C4-2B (cell line): Measurements from ENCODE around the gene SERINC5.
A peak's percentile ranks its signal among the peaks of the same experiment; 100 is the strongest.

ENCODE experiments used
- H3K27ac ChIP-seq: fragments of 450-650 bp; 2 replicates; pipeline ENCODE4 v1.5.1; 2017
- ZFX ChIP-seq: fragments of 450-650 bp; IDR thresholded peaks from 2 replicates; pipeline ENCODE4 v1.6.1; 2017
- TF ChIP-seq, protein P1 (sequence below): fragments of 450-650 bp; conservative IDR thresholded peaks from 2 replicates; pipeline ENCODE4 v1.5.1; 2017; ENCODE audit warnings: mild to moderate bottlenecking

SERINC5 gene

GRCh38 chr5:80254767-80255430 lies 949 bp downstream of the SERINC5 start:
- peak overlapping the region; percentile 83 for H3K27ac ChIP-seq
- TF ChIP-seq, protein P1, sequence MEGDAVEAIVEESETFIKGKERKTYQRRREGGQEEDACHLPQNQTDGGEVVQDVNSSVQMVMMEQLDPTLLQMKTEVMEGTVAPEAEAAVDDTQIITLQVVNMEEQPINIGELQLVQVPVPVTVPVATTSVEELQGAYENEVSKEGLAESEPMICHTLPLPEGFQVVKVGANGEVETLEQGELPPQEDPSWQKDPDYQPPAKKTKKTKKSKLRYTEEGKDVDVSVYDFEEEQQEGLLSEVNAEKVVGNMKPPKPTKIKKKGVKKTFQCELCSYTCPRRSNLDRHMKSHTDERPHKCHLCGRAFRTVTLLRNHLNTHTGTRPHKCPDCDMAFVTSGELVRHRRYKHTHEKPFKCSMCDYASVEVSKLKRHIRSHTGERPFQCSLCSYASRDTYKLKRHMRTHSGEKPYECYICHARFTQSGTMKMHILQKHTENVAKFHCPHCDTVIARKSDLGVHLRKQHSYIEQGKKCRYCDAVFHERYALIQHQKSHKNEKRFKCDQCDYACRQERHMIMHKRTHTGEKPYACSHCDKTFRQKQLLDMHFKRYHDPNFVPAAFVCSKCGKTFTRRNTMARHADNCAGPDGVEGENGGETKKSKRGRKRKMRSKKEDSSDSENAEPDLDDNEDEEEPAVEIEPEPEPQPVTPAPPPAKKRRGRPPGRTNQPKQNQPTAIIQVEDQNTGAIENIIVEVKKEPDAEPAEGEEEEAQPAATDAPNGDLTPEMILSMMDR, result no peak
- TF ChIP-seq ZFX, result no peak

DNA sequence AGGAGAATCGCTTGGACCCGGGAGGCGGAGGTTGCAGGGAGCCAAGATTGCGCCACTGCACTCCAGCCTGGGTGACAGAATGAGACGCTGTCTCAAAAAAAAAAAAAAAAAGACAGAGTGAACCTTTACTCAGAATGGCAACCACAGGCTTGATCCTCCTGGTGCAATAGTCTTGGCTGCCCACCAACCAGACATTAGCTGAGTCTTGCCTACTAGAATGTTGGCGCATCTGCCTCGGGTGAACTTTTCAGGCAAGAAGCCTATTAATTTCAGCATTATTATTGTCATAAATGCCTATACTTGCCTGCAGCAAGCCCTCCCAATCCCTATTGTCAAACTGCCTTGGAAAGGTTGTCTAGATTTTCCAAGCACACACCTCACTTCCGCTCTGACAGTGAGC lies 4.2 kb downstream of the SERINC5 start:
- TF ChIP-seq, protein P1, result no peak
- TF ChIP-seq ZFX, result no peak
- H3K27ac ChIP-seq, result peak overlapping the region; percentile 83

DNA sequence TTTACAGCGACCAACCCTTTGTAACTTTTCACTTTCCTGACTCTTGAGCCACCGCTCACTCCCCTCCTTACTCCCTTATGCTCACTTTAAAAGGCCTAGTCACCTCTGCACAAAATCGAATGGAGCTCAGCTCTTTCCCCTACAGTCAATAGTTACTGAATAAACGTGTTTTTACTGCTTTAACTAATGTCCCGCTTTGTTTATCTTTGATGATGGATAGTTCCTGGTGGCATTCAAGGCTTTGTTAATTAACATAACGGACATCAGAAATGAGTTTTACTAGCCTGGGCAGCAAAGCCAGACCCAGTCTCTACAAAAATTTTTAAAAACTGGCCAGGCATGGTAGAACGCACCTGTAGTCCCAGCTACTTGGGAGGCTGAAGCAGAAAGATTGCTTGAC lies 5.0 kb downstream of the SERINC5 start:
- H3K27ac ChIP-seq, result peak overlapping the region; percentile 83
- TF ChIP-seq, protein P1, result no peak
- peak; percentile 35; the same call in 1 of the 2 replicates for TF ChIP-seq ZFX

DNA sequence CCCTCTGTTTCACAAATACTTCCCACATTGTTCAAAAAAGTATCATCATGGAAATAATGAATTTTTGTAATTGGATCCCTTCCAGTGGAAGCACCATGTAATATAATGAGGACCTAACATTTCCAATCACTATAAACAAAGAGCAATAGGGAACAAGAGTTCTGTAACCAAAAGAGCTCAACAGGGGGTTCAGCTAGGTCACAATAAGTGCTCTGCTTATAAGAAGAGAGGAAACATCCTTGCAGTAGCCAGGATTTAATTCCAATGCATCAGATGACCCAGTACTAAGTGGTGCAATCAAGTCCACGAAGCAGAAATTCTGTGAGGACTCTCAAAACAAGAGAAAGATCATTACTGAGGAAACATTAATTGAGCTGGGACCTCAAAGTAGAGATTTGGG lies 5.9 kb downstream of the SERINC5 start:
- peak overlapping the region; percentile 83 for H3K27ac ChIP-seq
- TF ChIP-seq, protein P1, result no peak
- no peak for TF ChIP-seq ZFX

DNA sequence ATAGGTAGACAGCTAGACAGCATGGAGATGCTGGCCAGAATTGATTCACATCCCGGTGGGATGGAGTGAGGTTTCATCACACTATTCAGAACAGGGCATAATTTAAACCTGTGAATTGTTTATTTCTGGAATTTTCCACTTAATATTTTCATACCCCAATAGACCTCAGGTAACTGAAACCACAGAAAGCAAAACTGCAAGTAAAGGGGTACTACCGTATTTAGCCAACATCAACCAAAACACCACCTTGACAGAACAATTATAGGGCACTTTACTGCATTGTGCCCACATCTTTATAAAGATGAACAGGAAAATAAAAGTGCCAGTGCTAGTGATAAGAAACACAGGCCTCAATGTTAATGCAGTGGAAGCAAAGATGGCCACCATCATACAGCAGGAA lies 7.5 kb downstream of the SERINC5 start:
- peak overlapping the region; percentile 97 for H3K27ac ChIP-seq
- no peak for TF ChIP-seq ZFX
- TF ChIP-seq, protein P1, result no peak

GRCh38 chr5:80246995-80247729 lies 8.7 kb downstream of the SERINC5 start:
- peak overlapping the region; percentile 97 for H3K27ac ChIP-seq
- no peak for TF ChIP-seq ZFX
- TF ChIP-seq, protein P1, result no peak

DNA sequence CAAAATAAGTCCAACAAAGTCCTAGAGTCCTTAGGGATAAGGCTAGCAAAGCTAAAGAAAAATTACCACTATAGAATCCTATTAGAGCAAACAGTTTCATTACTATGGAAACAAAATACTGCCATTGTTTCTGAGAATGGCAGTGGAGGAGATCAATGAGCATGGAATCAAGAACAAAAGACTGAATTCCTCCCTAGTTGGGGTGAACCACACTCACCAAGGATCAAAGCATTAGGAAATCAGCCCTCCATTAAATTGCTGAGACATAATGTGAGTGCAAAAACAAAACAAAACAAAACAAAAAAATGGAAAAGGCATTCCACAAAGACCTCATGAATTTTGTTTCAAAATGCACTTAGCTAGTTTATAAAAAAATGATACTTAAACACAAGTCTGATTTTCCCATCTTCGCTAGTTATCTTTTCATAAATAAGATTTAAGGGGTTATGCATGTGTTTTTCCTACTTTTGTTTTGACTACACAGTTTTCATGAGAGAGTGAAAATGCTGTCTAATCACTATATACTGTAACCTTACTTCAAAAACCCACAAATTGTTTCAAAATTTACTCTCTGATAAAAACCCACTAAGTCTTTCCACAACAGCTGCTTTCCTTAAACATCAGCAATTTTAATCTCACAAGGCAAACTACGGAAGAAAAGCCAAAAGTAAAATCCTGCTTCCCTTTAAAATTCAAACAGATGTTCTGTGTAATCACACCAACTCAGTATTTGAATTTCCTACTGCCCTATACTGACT lies 9.7 kb downstream of the SERINC5 start:
- peak overlapping the region; percentile 74 for H3K27ac ChIP-seq
- TF ChIP-seq, protein P1, result no peak
- no peak for TF ChIP-seq ZFX
